GM23338 (cell line): ENCODE data around the gene ATP6V1F. TPM values are rescaled to one million over a fixed set of nuclear protein-coding genes. Genes with fewer than 3 reads are reported as not detected.

Source experiments
- ATAC-seq: fragments of 200-7000 bp; cut with Tn5 transposase; 3 replicates; pipeline ENCODE4 v1.9.1; 2020
- DNase-seq: peaks from one replicate; pipeline ENCODE4 v3.0.0-alpha.2; 2015; ENCODE audit warnings: low spot score
- H2AFZ ChIP-seq: fragments of 200-600 bp; sonication (generic); 2 replicates; pipeline ENCODE4 v1.8.0; 2016; ENCODE audit warnings: antibody characterized with exemption, mild to moderate bottlenecking, moderate library complexity
- H3F3A ChIP-seq: fragments of 200-600 bp; sonication (generic); replicated peaks from 2 replicates; pipeline ENCODE4 v1.8.0; 2017; ENCODE audit warnings: antibody characterized with exemption, mixed run types, low read depth
- H3K27ac ChIP-seq: fragments of 200-600 bp; sonication (generic); 2 replicates; pipeline ENCODE4 v1.6.1; 2016; ENCODE audit warnings: low read depth
- H3K27me3 ChIP-seq: fragments of 200-600 bp; sonication (generic); 2 replicates; pipeline ENCODE4 v1.8.0; 2016; ENCODE audit warnings: mild to moderate bottlenecking, mixed run types, moderate library complexity; ENCODE audit not compliant: insufficient read depth
- H3K36me3 ChIP-seq: fragments of 200-600 bp; sonication (generic); 2 replicates; pipeline ENCODE4 v1.8.0; 2016; ENCODE audit warnings: mild to moderate bottlenecking; ENCODE audit not compliant: insufficient read depth
- H3K4me1 ChIP-seq: fragments of 200-600 bp; sonication (generic); 2 replicates; pipeline ENCODE4 v1.8.0; 2016; ENCODE audit warnings: mild to moderate bottlenecking, moderate library complexity; ENCODE audit not compliant: insufficient read depth
- H3K4me2 ChIP-seq: fragments of 200-600 bp; sonication (generic); 2 replicates; pipeline ENCODE4 v1.7.1; 2017; ENCODE audit warnings: mixed run types
- H3K4me3 ChIP-seq: fragments of 200-600 bp; sonication (generic); 2 replicates; pipeline ENCODE4 v1.6.1; 2016; ENCODE audit warnings: mixed run types
- H3K79me2 ChIP-seq: fragments of 200-600 bp; sonication (generic); replicated peaks from 2 replicates; pipeline ENCODE4 v1.8.0; 2017; ENCODE audit warnings: mild to moderate bottlenecking; ENCODE audit not compliant: insufficient read depth
- H3K9me2 ChIP-seq: fragments of 200-600 bp; sonication (generic); 2 replicates; pipeline ENCODE4 v1.8.0; 2017; ENCODE audit not compliant: insufficient read depth
- H4K20me1 ChIP-seq: fragments of 200-600 bp; sonication (generic); replicated peaks from 2 replicates; pipeline ENCODE4 v1.8.0; 2017; ENCODE audit warnings: mild to moderate bottlenecking; ENCODE audit not compliant: insufficient read depth
- H3K27ac Mint-ChIP-seq: 2 replicates; pipeline ENCODE4 v1.8.0; 2020; ENCODE audit warnings: inconsistent platforms, mild to moderate bottlenecking, moderate library complexity, mixed read lengths
- H3K27me3 Mint-ChIP-seq: 3 replicates; pipeline ENCODE4 v1.8.0; 2022; ENCODE audit warnings: low read depth, mild to moderate bottlenecking, moderate library complexity, mixed read lengths, inconsistent platforms; ENCODE audit not compliant: insufficient read depth, poor library complexity
- H3K36me3 Mint-ChIP-seq: 3 replicates; pipeline ENCODE4 v1.8.0; 2021; ENCODE audit warnings: low read depth, mild to moderate bottlenecking, inconsistent platforms, moderate library complexity, mixed read lengths
- H3K4me1 Mint-ChIP-seq: 3 replicates; pipeline ENCODE4 v1.8.0; 2020; ENCODE audit warnings: mild to moderate bottlenecking, inconsistent platforms, mixed read lengths
- H3K4me3 Mint-ChIP-seq: 3 replicates; pipeline ENCODE4 v1.8.0; 2021; ENCODE audit warnings: moderate library complexity, mild to moderate bottlenecking, inconsistent platforms, mixed read lengths
- H3K9me3 Mint-ChIP-seq: 3 replicates; pipeline ENCODE4 v1.8.0; 2020; ENCODE audit warnings: moderate library complexity, mild to moderate bottlenecking, inconsistent platforms, mixed read lengths
- CREB1 ChIP-seq: fragments of 250-450 bp; sonication (Bioruptor Pico); IDR thresholded peaks from 2 replicates; pipeline ENCODE4 v1.5.0; 2020; ENCODE audit warnings: low read depth, mild to moderate bottlenecking, moderate library complexity
- CTCF ChIP-seq, 2 experiments: fragments of 200-600 bp in 1 of 2; sonication (generic) in 1 of 2; conservative IDR thresholded peaks; 2 replicates each; pipeline versions ENCODE4 v1.5.1 to v1.6.1; 2016 to 2017; ENCODE audit warnings: antibody characterized with exemption in 2 of 2, low read depth in 2 of 2, mild to moderate bottlenecking in 2 of 2, moderate library complexity in 1 of 2
- EZH2 ChIP-seq: fragments of 200-600 bp; sonication (generic); IDR thresholded peaks from one replicate; pipeline ENCODE4 v1.8.0; 2017; ENCODE audit warnings: antibody characterized with exemption, mild to moderate bottlenecking, low read depth; ENCODE audit not compliant: unreplicated experiment
- EZH2phosphoT487 ChIP-seq: fragments of 200-600 bp; sonication (generic); IDR thresholded peaks from one replicate; pipeline ENCODE4 v1.8.1; 2018; ENCODE audit warnings: antibody characterized with exemption; ENCODE audit not compliant: unreplicated experiment
- JUNB ChIP-seq: IDR thresholded peaks from one replicate; pipeline ENCODE4 v1.6.1; 2016; ENCODE audit warnings: antibody characterized with exemption; ENCODE audit not compliant: unreplicated experiment
- POLR2AphosphoS5 ChIP-seq: IDR thresholded peaks from 2 replicates; pipeline ENCODE4 v1.6.1; 2016; ENCODE audit warnings: antibody characterized with exemption, low read depth
- STAT1 ChIP-seq: IDR thresholded peaks from one replicate; pipeline ENCODE4 v1.6.1; 2016; ENCODE audit warnings: antibody characterized with exemption; ENCODE audit not compliant: unreplicated experiment
- ZNF114 ChIP-seq: fragments of 250-450 bp; sonication (Bioruptor Pico); IDR thresholded peaks from 2 replicates; pipeline ENCODE4 v1.5.0; 2020; ENCODE audit warnings: mild to moderate bottlenecking, moderate library complexity
- ZNF331 ChIP-seq: fragments of 250-450 bp; sonication (Bioruptor Pico); IDR thresholded peaks from 2 replicates; pipeline ENCODE4 v1.5.0; 2020; ENCODE audit warnings: low read depth, mild to moderate bottlenecking, moderate library complexity
- polyA plus RNA-seq: library from polyadenylated mRNA; unstranded; fragments of >200 nt; fragmentation: Nextera tagmentation; extraction: Ambion mirVana; gene quantifications from 2 replicates; pipeline ENCODE4 v1.2.1, GENCODE V29; 2016
- total RNA-seq: library from RNA; depleted of rRNA; stranded (reverse); fragments of >200 nt; shearing (Covaris generic); gene quantifications from 2 replicates; pipeline ENCODE4 v1.2.3, GENCODE V29; 2014

ATP6V1F gene
- total and polyA plus RNA-seq, 2 experiments from 2014 or later: 66.5 to 271 TPM

- peak overlapping the region; percentile 56 for H2AFZ ChIP-seq
- H3K27ac Mint-ChIP-seq: no peak overlapping the region
Observed at GRCh38 chr7:128890306-128891109, 27.9 kb downstream of the ATP6V1F start.

GRCh38 chr7:128891110-128891941 is 28.7 kb downstream of the ATP6V1F start:
- H3K4me2 ChIP-seq: peak overlapping the region; percentile 78
- H3K4me3 Mint-ChIP-seq: peak overlapping the region; percentile 47
- peak overlapping the region; percentile 60 for H3K4me3 ChIP-seq

More at GRCh38 chr7:128890306-128891109, 27.9 kb downstream of the ATP6V1F start:
- H4K20me1 ChIP-seq: no peaks in the 10 kb centered on the region
- peak overlapping the region; percentile 78 for H3K4me2 ChIP-seq
- peak overlapping the region; percentile 60 for H3K4me3 ChIP-seq
- no peak overlapping the region for H3K27ac ChIP-seq
- peaks cover 12% of the 10 kb centered on the region; the same call in 1 of the 2 replicates for H3K4me1 ChIP-seq
- no peaks in the 10 kb centered on the region; the same call in 2 of the 3 replicates for H3K4me1 Mint-ChIP-seq
- no peaks in the 10 kb centered on the region for H3K79me2 ChIP-seq
- H3F3A ChIP-seq: 0 out of 2 replicates have a peak, but pooled peaks cover 7% of the 10 kb centered on the region
- H3K36me3 Mint-ChIP-seq: no peaks in the 10 kb centered on the region
- no peaks in the 10 kb centered on the region for H3K36me3 ChIP-seq
- H3K27me3 Mint-ChIP-seq: peaks cover 13% of the 10 kb centered on the region
- no peak for TF ChIP-seq CTCF (conservative IDR thresholded peaks at IDR 0.05; ENCODE audit: low read depth in 2 of 2)
- TF ChIP-seq EZH2phosphoT487: no peak
- TF ChIP-seq EZH2: peak; percentile 20
- TF ChIP-seq CREB1: no peak
- no peak for TF ChIP-seq JUNB
- no peak for TF ChIP-seq STAT1
- TF ChIP-seq ZNF114 (CRISPR knock-in tag): no peak
- DNase-seq: peak; percentile 66
- peak; percentile 16 for ATAC-seq
- no peaks in the 10 kb centered on the region for H3K9me3 Mint-ChIP-seq
- no peaks in the 10 kb centered on the region for H3K9me2 ChIP-seq
- H3K4me3 Mint-ChIP-seq: peak overlapping the region; percentile 41; the same call in 2 of the 3 replicates
- H3K27me3 ChIP-seq: peaks cover 10% of the 10 kb centered on the region; the same call in 1 of the 2 replicates

More at GRCh38 chr7:128891110-128891941, 28.7 kb downstream of the ATP6V1F start:
- peak; percentile 52 for ATAC-seq
- no peaks in the 10 kb centered on the region for H3K36me3 ChIP-seq
- DNase-seq: peak; percentile 71
- no peaks in the 10 kb centered on the region for H3K79me2 ChIP-seq
- H3K27ac Mint-ChIP-seq: no peak overlapping the region
- peaks cover 10% of the 10 kb centered on the region; the same call in 1 of the 2 replicates for H3K27me3 ChIP-seq
- peak overlapping the region; percentile 56 for H2AFZ ChIP-seq
- no peaks in the 10 kb centered on the region; the same call in 2 of the 3 replicates for H3K4me1 Mint-ChIP-seq
- no peak overlapping the region for H3K27ac ChIP-seq
- H3K36me3 Mint-ChIP-seq: no peaks in the 10 kb centered on the region
- H3K9me3 Mint-ChIP-seq: no peaks in the 10 kb centered on the region
- 0 out of 2 replicates have a peak, but pooled peaks cover 7% of the 10 kb centered on the region for H3F3A ChIP-seq
- H3K9me2 ChIP-seq: no peaks in the 10 kb centered on the region
- H4K20me1 ChIP-seq: no peaks in the 10 kb centered on the region
- H3K4me1 ChIP-seq: peaks cover 12% of the 10 kb centered on the region; the same call in 1 of the 2 replicates
- H3K27me3 Mint-ChIP-seq: peaks cover 9% of the 10 kb centered on the region
- TF ChIP-seq POLR2AphosphoS5 (peak; percentile 36; the same call in 1 of the 2 replicates), ZNF331 (CRISPR knock-in tag) (no peak), CREB1 (0 out of 2 replicates have a peak, but pooled peaks have one; percentile 6), EZH2 (peak; percentile 13), CTCF (conservative IDR thresholded peaks at IDR 0.05; ENCODE audit: low read depth in 2 of 2) (no peak; a peak in 1 of 4 replicates)
